Natural killer cell (primary cell): ENCODE results near the gene TRIM59. TPM values are rescaled to one million over a fixed set of nuclear protein-coding genes. Genes with fewer than 3 reads are reported as not detected.

ENCODE experiments used
- ATAC-seq, 3 donors: fragments of 150-1000 bp in 2 of 3; fragments of 200-7000 bp in 1 of 3; cut with Tn5 transposase; 1 replicate in 1 of 3; 2 replicates in 2 of 3; pipeline ENCODE4 v1.10.0; 2021; ENCODE audit warnings: mild to moderate bottlenecking in 2 of 3, moderate library complexity in 2 of 3
- DNase-seq, 2 donors: peaks; one replicate each; pipeline versions ENCODE4 v3.0.0 to v3.0.0-alpha.2; 2013 to 2021; ENCODE audit warnings: mixed read lengths in 1 of 2
- H3K27ac ChIP-seq: one replicate; pipeline ENCODE4 v1.5.1; 2013; ENCODE audit warnings: mild to moderate bottlenecking, low read length
- H3K27me3 ChIP-seq: one replicate; pipeline ENCODE4 v1.6.1; 2013; ENCODE audit warnings: low read length; ENCODE audit not compliant: control insufficient read depth, insufficient read depth
- H3K36me3 ChIP-seq: one replicate; pipeline ENCODE4 v1.6.1; 2013; ENCODE audit warnings: low read length; ENCODE audit not compliant: control insufficient read depth, insufficient read depth
- H3K4me1 ChIP-seq: one replicate; pipeline ENCODE4 v1.6.1; 2013; ENCODE audit warnings: low read length; ENCODE audit not compliant: control insufficient read depth, insufficient read depth
- H3K4me3 ChIP-seq: one replicate; pipeline ENCODE4 v1.5.1; 2013; ENCODE audit warnings: low read length
- H3K9me3 ChIP-seq: one replicate; pipeline ENCODE4 v1.6.1; 2013; ENCODE audit warnings: low read length; ENCODE audit not compliant: control insufficient read depth, insufficient read depth
- H3K27ac Mint-ChIP-seq, 2 donors: one replicate each; pipeline ENCODE4 v1.8.0; 2022; ENCODE audit warnings: mild to moderate bottlenecking in 2 of 2, mixed read lengths in 2 of 2, moderate library complexity in 1 of 2
- H3K27me3 Mint-ChIP-seq, 2 donors: one replicate each; pipeline ENCODE4 v1.8.0; 2022; ENCODE audit warnings: low read depth in 2 of 2, mixed read lengths in 2 of 2
- H3K36me3 Mint-ChIP-seq: one replicate; pipeline ENCODE4 v1.8.0; 2022; ENCODE audit warnings: mixed read lengths
- H3K4me1 Mint-ChIP-seq, 2 donors: one replicate each; pipeline ENCODE4 v1.8.0; 2022; ENCODE audit warnings: mixed read lengths in 2 of 2
- H3K4me3 Mint-ChIP-seq: one replicate; pipeline ENCODE4 v1.8.0; 2022; ENCODE audit warnings: mild to moderate bottlenecking, moderate library complexity, mixed read lengths
- H3K9me3 Mint-ChIP-seq, 2 donors: one replicate each; pipeline ENCODE4 v1.8.0; 2022; ENCODE audit warnings: mixed read lengths in 2 of 2
- CTCF ChIP-seq: fragments of 200-600 bp; IDR thresholded peaks from one replicate; pipeline ENCODE4 v1.8.0; 2022; ENCODE audit warnings: antibody characterized with exemption
- WGBS: methylation state at CpG from one replicate; pipeline ENCODE4 v1.1.7; 2013; ENCODE audit warnings: missing lambda C conversion rate; ENCODE audit not compliant: insufficient coverage; 5-methylcytosine and 5-hydroxymethylcytosine counted together
- intact Hi-C: fragments of 100-400 bp; cut with micrococcal nuclease; formaldehyde crosslinking; loops from one replicate; pipeline ENCODE4 v1.14.2; 2022
- total RNA-seq, 4 donors: library from RNA; stranded (reverse); fragments of 120-200 nt in 1 of 4; gene quantifications; one replicate each; pipeline versions ENCODE4 v1.2.3 to v1.2.4, GENCODE V29; 2013 to 2022

TRIM59 gene
- total RNA-seq, 3 donors from 2014 or later (not counting 1 experiment from before 2014, with no cell fraction given) = 16.7 to 20.3 (median 17.9) TPM

- Mint-ChIP-seq H3K4me1 (no peaks in the 10 kb centered on the region), H3K27ac (no peak overlapping the region), H3K27me3 (no peaks in the 10 kb centered on the region), H3K4me3 (no peak overlapping the region), H3K36me3 (no peaks in the 10 kb centered on the region), H3K9me3 (no peaks in the 10 kb centered on the region)
- 73% methylated on average over 1 of the region's 1 CpG for WGBS
- no peak for ATAC-seq
- Histone ChIP-seq H3K9me3 (no peaks in the 10 kb centered on the region), H3K27me3 (no peaks in the 10 kb centered on the region), H3K27ac (no peak overlapping the region), H3K4me1 (no peaks in the 10 kb centered on the region), H3K4me3 (no peak overlapping the region), H3K36me3 (peaks cover 51% of the 10 kb centered on the region)
- intact Hi-C loops = loop anchor here (2.0 to 5.0 kb wide), 2 partner anchors 250 to 528 kb away; no protein-coding TSS in a partner anchor
- no peak for TF ChIP-seq CTCF
- DNase-seq = no peak
These were observed 37.1 kb downstream of the TRIM59 start for GRCh38 chr3:160412477-160412876.

GRCh38 chr3:160409812-160410610 lies 39.6 kb downstream of the TRIM59 start:
- TF ChIP-seq CTCF = no peak
- Mint-ChIP-seq H3K36me3 (no peaks in the 10 kb centered on the region), H3K9me3 (no peaks in the 10 kb centered on the region), H3K27ac (no peak overlapping the region), H3K4me3 (no peak overlapping the region), H3K4me1 (peaks cover under 1% of the 10 kb centered on the region in 2 donors), H3K27me3 (no peaks in the 10 kb centered on the region)
- no peaks in the 10 kb centered on the region for H3K9me3 ChIP-seq
- H3K27ac ChIP-seq = no peak overlapping the region
- no peak for ATAC-seq
- no peak for DNase-seq
- WGBS = 89% methylated on average over 7 of the region's 10 CpGs
- H3K4me1 ChIP-seq = no peaks in the 10 kb centered on the region
- no peak overlapping the region for H3K4me3 ChIP-seq
- no peaks in the 10 kb centered on the region for H3K27me3 ChIP-seq
- intact Hi-C loops = loop anchor here (5.0 kb wide), 1 partner anchor 248 kb away; no protein-coding TSS in a partner anchor
- peaks cover 33% of the 10 kb centered on the region for H3K36me3 ChIP-seq

GRCh38 chr3:160403796-160404470 lies 45.7 kb downstream of the TRIM59 start:
- Mint-ChIP-seq H3K4me3 (peak overlapping the region; percentile 80), H3K27ac (peak overlapping the region; percentile 83 to 98), H3K9me3 (no peaks in the 10 kb centered on the region), H3K27me3 (no peaks in the 10 kb centered on the region), H3K4me1 (peaks cover 40 to 49% of the 10 kb centered on the region in 2 donors), H3K36me3 (peaks cover 5% of the 10 kb centered on the region)
- intact Hi-C loops = no loop called here
- no peak for ATAC-seq
- Histone ChIP-seq H3K27me3 (no peaks in the 10 kb centered on the region), H3K9me3 (no peaks in the 10 kb centered on the region), H3K4me1 (peaks cover 13% of the 10 kb centered on the region), H3K27ac (no peak overlapping the region), H3K36me3 (peaks cover 9% of the 10 kb centered on the region), H3K4me3 (no peak overlapping the region)
- no peak for DNase-seq
- no peak for TF ChIP-seq CTCF
- 23% methylated on average over 3 of the region's 7 CpGs for WGBS
